ENCODE measurements around the gene PSORS1C1.
"Not testable (repeated sequence)": the region's sequence is repeated elsewhere in the genome, so short reads cannot be mapped to it uniquely, and the experiment has no call there.

PSORS1C1 gene

DNA sequence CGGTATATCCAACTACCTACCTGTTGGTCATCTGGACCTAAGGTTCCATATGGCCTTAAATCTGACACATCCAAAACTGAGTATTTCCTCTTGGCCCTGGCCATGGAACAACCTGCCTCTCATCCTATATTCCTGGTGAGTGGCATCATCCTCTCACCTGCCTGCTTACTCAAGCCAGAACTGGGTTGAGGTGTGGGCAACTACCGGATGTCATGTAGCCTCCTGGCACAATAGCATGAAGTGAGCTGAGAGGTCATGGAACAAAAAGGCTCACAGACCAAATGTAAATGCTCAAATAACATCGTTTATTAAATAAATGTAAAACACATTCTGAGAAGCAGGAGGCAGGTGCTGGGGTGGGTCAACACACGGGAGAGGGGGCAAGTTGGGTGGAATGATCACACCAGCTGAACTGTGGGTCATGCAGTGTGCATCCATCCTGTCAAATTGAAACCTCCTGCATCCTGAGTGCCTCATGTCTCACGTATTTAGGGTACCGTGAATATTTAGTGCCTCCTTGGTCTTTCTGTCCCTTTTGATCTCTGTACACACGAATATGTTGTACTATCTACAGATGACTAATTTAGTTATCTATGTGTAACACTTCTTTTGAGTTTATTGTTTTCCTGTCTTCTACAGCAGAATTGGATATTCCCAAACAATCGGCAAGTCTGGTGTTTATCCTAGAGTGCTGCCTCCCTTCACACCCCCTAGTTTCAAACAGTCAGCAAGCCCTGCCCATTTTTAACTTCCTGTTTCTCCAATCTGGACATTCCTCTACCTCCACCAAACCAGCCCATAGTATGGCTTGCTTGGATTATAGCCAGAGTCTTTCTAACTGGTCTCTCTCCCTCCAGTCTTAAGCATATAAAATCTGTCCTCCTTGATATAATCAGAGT, 63.8 kb downstream of the PSORS1C1 start:
- DNase-seq (ENCODE audit: low read depth), result no peak

GRCh38 chr6:31179042-31179386, 64.4 kb downstream of the PSORS1C1 start:
- no peak for DNase-seq (ENCODE audit: low read depth)

- no peak for DNase-seq (ENCODE audit: low read depth)
Observed at GRCh38 chr6:31179896-31180295, 65.3 kb downstream of the PSORS1C1 start.

- DNase-seq (ENCODE audit: low read depth), result peak; percentile 69
Observed at GRCh38 chr6:31180500-31180899, 65.9 kb downstream of the PSORS1C1 start.

GRCh38 chr6:31183287-31183686, 68.7 kb downstream of the PSORS1C1 start:
- not testable (repeated sequence) for DNase-seq (ENCODE audit: low read depth)

DNA sequence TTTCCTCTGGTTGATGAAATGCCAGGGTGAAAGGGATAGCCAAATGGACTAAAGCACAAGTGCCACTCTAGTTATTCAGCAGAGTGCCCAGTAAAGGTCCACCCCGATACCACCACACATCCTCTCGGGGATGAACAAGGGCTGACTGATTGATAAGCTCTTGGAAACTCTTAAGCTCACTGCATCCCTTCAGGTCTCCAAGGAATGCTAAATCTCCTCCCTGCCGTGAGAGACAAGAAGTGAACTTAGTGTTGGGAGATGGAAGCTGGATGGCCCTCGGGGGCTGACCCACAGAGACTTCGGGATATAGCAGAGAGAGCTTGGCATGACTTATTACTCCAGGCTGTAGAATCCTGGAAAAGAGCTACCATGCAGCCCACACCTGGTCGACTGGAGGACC, 69.3 kb downstream of the PSORS1C1 start:
- not testable (repeated sequence) for DNase-seq (ENCODE audit: low read depth)

DNA sequence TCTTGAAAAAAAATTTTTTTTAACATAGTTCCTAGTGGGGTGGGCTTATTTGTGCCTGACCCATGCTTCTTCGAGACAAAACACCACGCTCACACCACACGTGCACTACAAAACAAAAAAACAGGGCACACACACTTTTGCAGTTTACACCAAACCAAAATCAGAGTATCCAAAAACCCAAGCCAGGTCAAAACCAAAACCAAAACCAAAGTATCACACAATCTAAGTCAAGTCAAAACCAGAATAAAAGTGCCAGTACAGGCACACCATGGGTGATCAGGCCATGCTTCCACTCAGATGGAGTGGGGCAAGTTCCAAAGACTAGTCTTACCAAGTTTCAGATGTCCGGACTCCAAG, 71.1 kb downstream of the PSORS1C1 start:
- DNase-seq (ENCODE audit: low read depth), result not testable (repeated sequence)

- DNase-seq (ENCODE audit: low read depth), result no peak
Observed at GRCh38 chr6:31186052-31186734, 71.6 kb downstream of the PSORS1C1 start.

- no peak for DNase-seq (ENCODE audit: low read depth)
Observed at GRCh38 chr6:31187780-31188194, 73.2 kb downstream of the PSORS1C1 start.

- DNase-seq (ENCODE audit: low read depth), result not testable (repeated sequence)
Observed at GRCh38 chr6:31189223-31189622, 74.6 kb downstream of the PSORS1C1 start.
